IPS-NIHi7 (cell line): ENCODE data around the gene SNX25.
"Not testable (repeated sequence)": the region's sequence is repeated elsewhere in the genome, so short reads cannot be mapped to it uniquely, and the experiment has no call there.

Experiments used
- DNase-seq: peaks from one replicate; pipeline ENCODE4 v3.0.0; 2012; ENCODE audit warnings: mixed read lengths; ENCODE audit errors: extremely low spot score

Gene SNX25

GRCh38 chr4:185305979-185306442 lies 96.6 kb downstream of the SNX25 start:
- DNase-seq, result peak; percentile 22

DNA sequence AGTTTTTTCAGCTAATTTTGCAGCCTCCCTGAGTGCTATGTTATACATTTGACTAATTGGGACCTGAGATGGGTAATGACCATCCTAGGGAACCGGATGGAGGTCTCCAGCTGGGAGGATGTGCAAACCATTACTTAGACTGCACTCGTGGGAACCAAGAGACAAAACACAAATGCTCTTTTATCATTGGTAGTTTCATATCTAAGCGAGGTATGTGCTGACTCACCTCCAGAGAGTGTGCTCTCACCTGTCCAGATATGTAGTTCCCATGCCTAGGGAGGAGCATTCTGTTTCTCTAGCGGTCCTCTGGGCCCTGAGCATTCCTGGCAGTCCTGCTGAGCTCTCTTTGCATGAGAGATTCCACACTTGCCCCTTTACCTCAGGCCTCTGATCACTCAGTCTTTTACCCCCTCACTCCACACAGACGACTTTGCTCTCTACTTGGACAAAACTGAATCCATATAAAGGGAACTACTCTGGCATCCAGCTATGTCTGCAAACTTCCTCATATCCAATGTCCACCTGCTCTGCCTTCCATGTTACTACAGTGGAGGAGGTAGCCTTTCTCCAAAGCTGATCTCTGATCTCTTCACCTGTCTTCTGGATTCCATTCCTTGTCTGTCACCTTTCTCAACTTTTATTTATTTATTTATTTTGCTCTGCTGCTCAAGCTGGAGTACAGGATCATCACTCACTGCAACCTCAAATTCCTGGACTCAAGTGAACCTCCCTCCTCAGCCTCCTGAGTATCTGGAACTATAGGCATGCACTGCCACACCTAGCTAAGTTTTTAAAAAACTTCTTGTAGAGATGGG lies 97.9 kb downstream of the SNX25 start:
- peak; percentile 21 for DNase-seq

GRCh38 chr4:185309770-185310169 lies 100.4 kb downstream of the SNX25 start:
- no peak for DNase-seq

DNA sequence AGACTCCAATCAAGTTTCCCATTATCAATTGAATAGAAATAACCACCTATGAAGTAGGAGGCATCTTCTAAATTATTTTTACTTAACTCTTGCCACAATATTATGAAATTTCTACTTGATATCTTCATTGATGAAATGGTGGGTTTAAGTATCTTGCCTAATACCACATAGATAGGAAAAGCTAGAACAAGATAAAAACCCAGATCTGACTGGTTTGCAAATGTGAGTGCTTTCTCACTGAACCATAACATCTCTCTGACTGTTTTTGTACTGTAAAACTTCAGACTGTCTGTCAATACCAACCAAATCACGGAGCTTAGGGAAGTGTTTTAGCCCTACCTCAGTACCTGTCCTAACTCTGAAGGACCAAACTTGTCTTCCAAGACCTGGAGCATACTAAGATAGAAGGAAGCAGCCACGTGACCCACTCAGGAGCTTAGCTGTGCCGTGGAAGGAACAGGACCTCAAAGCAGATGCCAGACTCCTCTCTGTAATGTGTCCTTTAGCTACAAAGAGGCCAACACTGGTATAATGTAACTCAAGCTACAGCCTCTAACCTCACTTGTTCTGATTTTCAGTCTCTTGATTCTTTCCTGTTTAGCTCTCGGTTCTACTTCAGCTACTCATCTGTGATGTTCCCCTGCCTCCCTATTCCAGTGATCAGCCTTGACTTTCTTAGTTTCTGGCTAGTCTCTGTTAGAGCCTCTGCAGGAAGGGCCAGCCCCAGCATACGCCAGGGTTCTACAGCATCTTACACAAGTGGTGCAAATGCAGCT lies 101.9 kb downstream of the SNX25 start:
- no peak for DNase-seq

DNA sequence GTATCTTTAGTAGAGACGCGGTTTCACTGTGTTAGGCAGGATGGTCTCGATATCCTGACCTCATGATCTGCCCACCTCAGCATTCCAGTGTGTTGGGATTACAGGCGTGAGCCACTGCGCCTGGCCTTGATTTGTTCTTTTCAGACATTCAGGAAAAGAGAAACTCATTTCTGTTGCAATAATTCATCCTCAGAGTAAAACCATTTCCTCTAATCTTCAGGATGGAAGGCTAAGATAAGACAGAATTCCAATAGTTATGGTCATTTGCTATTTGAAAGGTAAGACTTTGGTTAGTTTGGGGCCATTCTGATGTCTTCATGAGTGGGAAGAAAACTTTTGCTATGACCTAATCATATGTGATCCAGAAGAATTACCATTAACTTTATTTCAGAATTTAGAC lies 103.3 kb downstream of the SNX25 start:
- DNase-seq, result no peak

GRCh38 chr4:185317462-185317861 lies 108.1 kb downstream of the SNX25 start:
- not testable (repeated sequence) for DNase-seq

DNA sequence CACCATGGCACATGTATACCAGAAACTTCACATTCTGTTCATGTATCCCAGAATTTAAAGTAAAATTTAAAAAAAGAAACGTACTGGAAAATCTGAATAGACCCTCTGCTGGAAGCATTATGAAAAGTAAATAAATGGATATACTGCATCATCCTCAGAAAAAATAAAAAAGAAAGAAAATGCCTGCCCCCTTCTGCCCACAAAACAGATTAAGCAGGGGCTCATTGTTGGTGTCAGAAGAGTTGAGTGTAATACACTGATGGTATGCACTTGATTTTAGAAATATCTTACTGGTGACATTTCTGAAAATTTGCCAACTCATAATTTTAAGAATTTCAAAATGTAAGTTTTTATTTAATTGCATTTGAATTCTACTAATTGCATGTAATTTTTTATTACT lies 108.5 kb downstream of the SNX25 start:
- DNase-seq, result no peak

- peak; percentile 51 for DNase-seq
Observed at GRCh38 chr4:185318679-185319078, 109.3 kb downstream of the SNX25 start.

DNA sequence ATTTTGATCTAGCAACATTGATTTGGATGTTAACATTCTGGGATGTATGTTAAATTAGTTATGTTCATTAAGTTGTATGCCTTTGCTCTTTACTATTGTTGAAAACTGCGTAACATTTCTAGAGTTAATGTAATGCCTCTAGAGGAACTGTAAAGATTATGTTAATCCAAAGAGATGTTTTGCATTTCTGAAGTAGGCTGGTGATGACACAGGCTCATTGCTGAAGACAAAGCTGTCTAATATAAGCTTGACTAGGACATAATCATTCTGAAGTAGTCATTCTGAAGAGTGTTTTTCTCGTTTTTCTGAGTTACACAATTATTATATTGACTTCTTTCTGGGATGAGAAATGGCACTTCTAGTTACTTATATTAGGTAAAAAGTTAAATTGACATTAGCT lies 113.4 kb downstream of the SNX25 start:
- DNase-seq, result no peak

DNA sequence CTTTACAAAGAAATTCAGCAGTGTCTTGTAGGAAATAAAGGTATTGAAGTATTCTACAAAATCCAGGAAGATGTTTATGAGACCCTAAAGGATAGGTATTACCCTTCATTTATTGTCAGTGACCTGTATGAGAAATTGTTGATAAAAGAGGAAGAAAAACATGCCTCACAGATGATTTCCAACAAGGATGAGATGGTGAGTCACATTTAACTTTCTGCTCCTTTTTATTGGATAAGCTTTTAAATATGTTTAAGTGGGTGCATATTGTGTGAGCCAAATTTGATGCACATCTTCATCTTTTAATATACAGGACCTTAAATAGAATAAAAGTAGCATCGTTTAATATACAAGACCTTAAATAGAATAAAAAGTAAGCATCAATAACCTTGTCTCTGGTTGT lies 114.2 kb downstream of the SNX25 start:
- DNase-seq, result no peak

- not testable (repeated sequence) for DNase-seq
Observed at GRCh38 chr4:185324361-185324760, 115.0 kb downstream of the SNX25 start.

GRCh38 chr4:185325721-185326120 lies 116.3 kb downstream of the SNX25 start:
- DNase-seq, result not testable (repeated sequence)

DNA sequence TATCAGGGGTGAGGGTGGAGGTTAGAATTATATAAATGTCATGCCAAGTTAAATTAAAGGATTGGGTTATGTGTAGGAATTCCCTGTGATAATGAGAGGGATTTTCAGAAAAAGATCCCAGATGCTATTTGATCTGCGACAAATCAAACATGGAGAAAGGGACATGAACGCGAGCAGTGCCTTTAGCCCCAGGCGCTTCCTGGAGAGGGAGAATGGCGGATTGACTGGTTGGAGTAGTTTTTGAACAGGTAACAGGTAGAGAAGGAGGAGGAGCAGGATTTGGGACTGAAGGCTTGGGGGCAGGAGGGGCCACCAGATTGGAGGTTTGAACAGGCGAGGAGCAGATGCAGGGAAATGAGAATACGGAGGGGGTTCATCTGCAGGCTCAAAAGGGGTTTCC lies 119.2 kb downstream of the SNX25 start:
- no peak for DNase-seq

GRCh38 chr4:185329879-185330510 lies 120.6 kb downstream of the SNX25 start:
- not testable (repeated sequence) for DNase-seq

GRCh38 chr4:185332575-185333464 lies 123.4 kb downstream of the SNX25 start:
- DNase-seq, result no peak

DNA sequence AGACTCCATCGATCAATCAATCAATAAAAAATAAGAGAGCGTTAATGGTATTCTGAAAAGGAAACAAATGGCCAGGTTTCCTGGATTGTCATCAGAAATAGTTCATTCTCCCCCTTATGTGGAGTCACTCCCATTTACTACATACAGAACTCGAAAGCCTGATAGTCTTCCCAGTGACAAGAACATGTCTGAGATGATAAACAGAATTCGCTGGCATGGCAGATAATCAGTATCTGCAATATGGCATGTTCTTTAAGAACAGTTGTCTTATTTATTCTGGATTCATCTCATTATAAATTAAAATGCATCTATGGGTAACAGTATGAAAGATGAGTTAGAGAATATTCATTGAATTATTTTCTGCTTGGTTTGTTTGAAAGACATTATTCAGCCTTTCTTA lies 124.9 kb downstream of the SNX25 start:
- DNase-seq, result no peak

DNA sequence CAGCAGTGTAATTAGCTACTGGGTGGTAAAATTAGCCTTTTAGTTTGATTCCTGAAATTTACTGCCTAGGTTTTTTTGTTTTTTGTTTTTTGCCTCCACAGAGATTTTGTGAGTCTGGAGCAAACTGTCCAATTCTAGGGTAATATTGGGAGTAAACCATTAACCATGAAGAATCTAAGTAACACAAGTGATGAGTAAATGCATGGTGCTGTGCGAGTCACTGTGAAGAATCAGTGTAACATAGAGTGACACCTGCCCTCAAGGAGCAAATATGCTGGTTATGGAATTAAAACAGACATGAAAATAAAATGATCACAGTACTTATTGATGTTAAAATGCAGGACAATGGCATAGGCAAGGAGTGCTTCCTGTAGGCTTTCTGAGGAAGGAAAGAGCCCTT lies 126.2 kb downstream of the SNX25 start:
- DNase-seq, result no peak

DNA sequence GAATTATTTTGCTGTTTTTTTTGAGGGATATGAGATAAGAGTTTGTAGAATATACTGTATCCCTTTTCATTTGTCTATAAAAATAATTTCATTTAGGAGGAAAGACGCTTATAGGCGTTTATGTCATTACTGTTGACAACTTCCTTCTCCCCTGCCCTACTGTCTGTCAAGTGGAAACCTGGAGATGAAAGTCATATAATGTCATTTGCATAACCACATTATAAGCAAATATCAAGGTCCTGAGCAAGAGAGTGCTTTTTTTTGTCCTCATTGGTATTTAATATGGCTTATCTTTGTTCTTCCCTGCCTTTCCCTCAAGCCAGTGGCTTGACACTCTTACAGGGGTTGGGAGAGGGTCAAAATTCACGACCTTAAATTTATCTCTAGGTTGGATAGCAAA lies 130.5 kb downstream of the SNX25 start:
- no peak for DNase-seq

DNA sequence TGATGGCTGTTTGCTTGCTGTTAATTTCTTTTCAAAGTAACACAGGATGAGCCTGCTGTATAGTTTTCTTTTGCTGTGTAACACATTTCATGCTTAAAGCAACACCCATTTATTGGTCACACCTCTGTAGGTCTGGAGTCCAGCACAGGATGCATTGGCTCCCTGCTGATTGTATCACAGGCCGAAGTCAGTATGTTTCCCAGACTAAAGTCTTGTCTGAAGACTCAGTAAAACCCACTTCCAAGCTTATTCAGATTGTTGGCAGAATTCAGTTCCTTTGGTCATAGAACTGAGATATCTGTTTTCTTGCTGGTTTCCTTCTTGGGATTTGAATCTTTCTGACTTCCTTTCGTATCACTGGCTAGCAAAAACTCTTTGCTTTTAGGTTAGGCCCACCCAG lies 132.0 kb downstream of the SNX25 start:
- no peak for DNase-seq

GRCh38 chr4:185341841-185342240 lies 132.4 kb downstream of the SNX25 start:
- no peak for DNase-seq
